Measurements from ENCODE around the gene PRDX2. TPM values are rescaled to one million over a fixed set of nuclear protein-coding genes. Genes with fewer than 3 reads are reported as not detected.

The PRDX2 gene
- total and polyA plus RNA-seq, 12 donors: 235 to 827 (median 744) TPM

DNA sequence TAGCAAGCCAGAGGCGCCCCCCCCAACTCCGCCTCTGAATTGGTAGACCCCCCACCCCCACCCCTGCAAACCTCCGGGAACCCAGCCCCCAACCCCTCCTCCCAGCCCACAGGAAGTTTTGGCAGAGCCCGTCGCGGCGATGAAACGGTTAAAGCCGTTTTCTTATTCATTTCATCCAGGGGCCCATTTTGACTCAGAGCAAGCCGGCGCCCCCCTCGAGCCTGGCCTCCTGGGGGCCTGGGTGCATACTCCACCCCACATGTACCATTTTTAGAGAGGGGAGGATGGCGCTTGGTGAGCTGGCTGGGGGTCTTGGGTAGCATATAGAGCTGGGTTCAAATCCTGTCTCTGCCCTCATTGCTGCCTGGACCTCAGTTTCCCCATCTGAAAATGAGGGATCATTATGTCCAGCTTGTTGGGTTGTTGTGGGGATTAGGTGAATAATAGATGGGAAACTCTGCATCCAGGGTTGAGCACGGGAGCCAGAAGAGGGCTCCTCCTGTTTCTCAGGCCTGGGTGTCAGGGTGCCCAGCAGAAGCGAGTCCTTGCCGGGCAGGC is 18.2 kb downstream of the PRDX2 start:
- Histone ChIP-seq H3K4me1 (peaks cover 51 to 94% (median 70%) of the 10 kb centered on the region in 9 donors), H3K9me3 (no peaks in the 10 kb centered on the region), H3K27me3 (no peaks in the 10 kb centered on the region), H3K4me3 (peak overlapping the region in 9 of 10 donors; percentile 33 to 63 (median 53)), H3K36me3 (no peaks in the 10 kb centered on the region), H3K27ac (peak overlapping the region; percentile 89 to 100 (median 99))
- ATAC-seq (peak in 1 of 8 donors; percentile 0), DNase-seq (peak in 1 of 2 donors; percentile 20)
- 11 to 17% methylated on average over 16 of the region's 16 CpGs for WGBS, 2 donors
- intact Hi-C loops (cut with DNase I): no loop called here
- TF ChIP-seq, protein P1, sequence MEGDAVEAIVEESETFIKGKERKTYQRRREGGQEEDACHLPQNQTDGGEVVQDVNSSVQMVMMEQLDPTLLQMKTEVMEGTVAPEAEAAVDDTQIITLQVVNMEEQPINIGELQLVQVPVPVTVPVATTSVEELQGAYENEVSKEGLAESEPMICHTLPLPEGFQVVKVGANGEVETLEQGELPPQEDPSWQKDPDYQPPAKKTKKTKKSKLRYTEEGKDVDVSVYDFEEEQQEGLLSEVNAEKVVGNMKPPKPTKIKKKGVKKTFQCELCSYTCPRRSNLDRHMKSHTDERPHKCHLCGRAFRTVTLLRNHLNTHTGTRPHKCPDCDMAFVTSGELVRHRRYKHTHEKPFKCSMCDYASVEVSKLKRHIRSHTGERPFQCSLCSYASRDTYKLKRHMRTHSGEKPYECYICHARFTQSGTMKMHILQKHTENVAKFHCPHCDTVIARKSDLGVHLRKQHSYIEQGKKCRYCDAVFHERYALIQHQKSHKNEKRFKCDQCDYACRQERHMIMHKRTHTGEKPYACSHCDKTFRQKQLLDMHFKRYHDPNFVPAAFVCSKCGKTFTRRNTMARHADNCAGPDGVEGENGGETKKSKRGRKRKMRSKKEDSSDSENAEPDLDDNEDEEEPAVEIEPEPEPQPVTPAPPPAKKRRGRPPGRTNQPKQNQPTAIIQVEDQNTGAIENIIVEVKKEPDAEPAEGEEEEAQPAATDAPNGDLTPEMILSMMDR (IDR thresholded peaks at IDR 0.05): no peak

DNA sequence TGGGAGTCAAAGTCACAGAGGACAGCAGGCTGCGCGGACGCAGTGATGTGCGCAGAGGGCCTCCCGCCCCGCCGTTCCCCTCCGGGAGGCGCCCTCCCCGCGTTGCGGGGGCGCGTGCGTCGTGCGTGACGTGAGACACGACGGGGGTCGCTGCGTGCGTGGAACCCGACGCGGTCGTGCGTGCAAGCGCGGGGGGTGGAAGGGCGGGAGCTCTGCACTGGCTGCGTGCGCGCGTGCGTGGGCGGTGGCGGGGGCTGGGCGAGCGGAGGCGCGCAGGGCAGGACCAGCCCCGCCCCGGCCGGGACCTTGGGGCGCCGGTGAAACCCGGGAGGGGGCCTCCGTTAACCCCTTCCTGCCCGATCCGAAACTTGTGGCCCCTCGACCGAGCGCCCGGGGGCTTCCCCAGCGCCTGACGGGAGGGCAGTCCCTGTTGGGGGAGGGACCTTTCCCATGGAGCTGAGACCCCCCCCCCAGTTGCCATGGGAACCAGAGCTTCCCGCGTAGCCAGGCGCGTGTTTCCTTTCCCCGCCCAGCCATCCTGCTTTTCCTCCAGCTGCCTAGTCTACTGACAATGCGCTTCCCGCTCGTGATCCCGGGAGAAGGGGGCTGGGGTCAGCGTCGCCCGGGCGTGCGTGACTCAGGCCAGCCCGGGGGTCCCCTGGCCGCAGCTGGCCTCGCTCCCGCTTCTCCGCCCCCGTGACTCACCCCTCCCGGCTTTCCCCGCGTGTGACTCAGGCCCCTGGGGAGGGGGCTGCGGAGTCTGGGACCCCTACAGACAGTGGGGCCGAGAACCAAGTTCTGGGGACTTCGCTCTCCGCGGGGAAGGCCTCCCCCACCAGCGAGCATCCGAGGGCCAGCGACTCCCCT is 18.9 kb downstream of the PRDX2 start:
- H3K9me3 ChIP-seq: no peaks in the 10 kb centered on the region
- peaks cover 46 to 89% (median 64%) of the 10 kb centered on the region in 9 donors for H3K4me1 ChIP-seq
- H3K27ac ChIP-seq: peak overlapping the region; percentile 89 to 100 (median 99)
- ATAC-seq (peak; percentile 52 to 79 (median 68)), DNase-seq (peak; percentile 95)
- H3K36me3 ChIP-seq: no peaks in the 10 kb centered on the region
- H3K4me3 ChIP-seq: peak overlapping the region; percentile 14 to 63 (median 52)
- 1 to 3% methylated on average over 65 to 88 of the region's 88 CpGs for WGBS, 2 donors
- TF ChIP-seq, protein P1 (IDR thresholded peaks at IDR 0.05): peak in 5 of 9 donors; percentile 9 to 38 (median 18)
- intact Hi-C loops (cut with DNase I): no loop called here
- no peaks in the 10 kb centered on the region for H3K27me3 ChIP-seq

DNA sequence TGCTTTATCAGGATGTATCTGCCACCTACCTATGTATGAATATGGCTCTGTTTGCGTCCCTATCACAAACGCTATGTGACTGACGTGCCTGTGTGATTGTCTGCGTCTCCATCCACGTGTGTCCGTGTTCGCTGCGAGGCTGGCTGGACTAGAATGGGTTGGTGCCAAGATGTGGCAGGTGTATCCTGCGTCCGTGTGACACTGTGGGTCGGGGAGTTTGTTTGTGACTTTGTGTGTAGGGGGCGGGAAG is 19.5 kb downstream of the PRDX2 start:
- TF ChIP-seq, protein P1 (IDR thresholded peaks at IDR 0.05): no peak
- Histone ChIP-seq H3K9me3 (no peaks in the 10 kb centered on the region), H3K27ac (peak overlapping the region; percentile 89 to 100 (median 99)), H3K27me3 (no peaks in the 10 kb centered on the region), H3K36me3 (no peaks in the 10 kb centered on the region), H3K4me1 (peaks cover 47 to 88% (median 64%) of the 10 kb centered on the region in 9 donors), H3K4me3 (peak overlapping the region; percentile 14 to 63 (median 52))
- ATAC-seq (no peak), DNase-seq (no peak)
- intact Hi-C loops (cut with DNase I): no loop called here
- 1 to 2% methylated on average over 12 of the region's 12 CpGs for WGBS, 2 donors

DNA sequence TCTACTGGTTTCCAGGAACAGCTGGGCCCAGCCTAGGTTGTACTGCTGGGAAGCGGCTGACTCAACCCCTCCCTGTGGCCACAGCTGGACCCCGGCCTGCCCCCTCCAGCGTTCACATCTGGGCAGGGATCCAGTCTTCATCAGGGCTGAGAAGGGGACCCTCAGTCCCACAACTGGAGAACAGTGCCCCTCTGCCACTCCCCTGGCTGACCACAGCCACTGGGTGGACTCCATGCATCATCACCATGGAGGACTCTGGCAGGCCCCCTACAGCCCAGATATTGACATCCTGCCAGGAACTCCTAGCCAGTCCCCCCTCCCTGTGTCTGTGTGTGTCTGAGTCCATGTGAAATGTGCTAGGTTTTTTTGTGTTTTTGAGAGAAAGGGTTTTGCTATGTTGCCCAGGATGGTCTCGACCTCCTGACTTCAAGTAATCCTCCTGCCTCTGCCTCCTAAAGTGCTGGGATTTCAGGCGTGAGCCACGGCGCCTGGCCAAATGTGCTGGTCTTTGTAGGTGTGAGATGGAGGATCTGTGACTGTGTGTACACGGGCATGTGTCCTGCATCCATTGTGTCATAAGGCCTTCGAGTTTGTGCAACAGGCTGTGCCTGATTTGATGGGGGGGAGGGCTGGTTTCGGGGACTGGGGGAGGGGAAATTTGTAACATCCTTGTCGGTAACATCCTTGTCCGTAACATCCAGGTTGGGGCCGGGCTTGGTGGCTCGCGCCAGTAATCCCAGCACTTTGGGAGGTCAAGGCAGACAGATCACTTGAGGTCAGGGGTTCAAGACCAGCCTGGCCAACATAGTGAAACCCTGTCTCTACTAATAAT is 22.2 kb downstream of the PRDX2 start:
- DNase-seq: peak; percentile 64 to 77
- Histone ChIP-seq H3K27ac (peak overlapping the region; percentile 85 to 99 (median 97)), H3K9me3 (no peaks in the 10 kb centered on the region), H3K4me1 (peaks cover 33 to 78% (median 53%) of the 10 kb centered on the region in 9 donors), H3K4me3 (peak overlapping the region in 9 of 10 donors; percentile 52 to 78 (median 71)), H3K27me3 (no peaks in the 10 kb centered on the region), H3K36me3 (peaks cover 0 to under 1% (median 0%) of the 10 kb centered on the region in 9 donors)
- intact Hi-C loops (cut with DNase I): loop anchor here in 4 of 10 donors (2.0 to 10.0 kb wide), 3 partner anchors 13 to 65 kb away; no protein-coding TSS in a partner anchor
- ATAC-seq: peak in 7 of 8 donors; percentile 7 to 22 (median 17)
- WGBS, 2 donors: 54 to 62% methylated on average over 15 of the region's 15 CpGs
- TF ChIP-seq, protein P1 (IDR thresholded peaks at IDR 0.05): peak in 1 of 9 donors; percentile 5
